Fibroblast of lung (primary cell): ENCODE measurements around the gene ADAMTS16.

ENCODE experiments used
- CTCF ChIP-seq, 2 donors: IDR thresholded peaks in 1 of 2; conservative IDR thresholded peaks in 1 of 2; 1 replicate in 1 of 2; 2 replicates in 1 of 2; pipeline ENCODE4 v1.5.1; 2011 to 2012; ENCODE audit warnings: low read length in 2 of 2, control low read depth in 1 of 2, inconsistent platforms in 1 of 2, low read depth in 1 of 2, mild to moderate bottlenecking in 1 of 2
- EZH2 ChIP-seq: IDR thresholded peaks from 2 replicates; pipeline ENCODE4 v1.5.1; 2012; ENCODE audit warnings: low read length, control low read depth, mild to moderate bottlenecking; ENCODE audit errors: missing control alignments

GRCh38 chr5:5270161-5270560 is 130.0 kb downstream of the ADAMTS16 start:
- no peak for TF ChIP-seq CTCF (conservative IDR thresholded peaks at IDR 0.05 in 1 of 2, IDR thresholded peaks at IDR 0.05 in 1 of 2; ENCODE audit: low read depth in 1 of 2, low read length in 2 of 2)
- no peak for TF ChIP-seq EZH2
